Renal pelvis (tissue), 4 donors: ENCODE results near the gene LRIG1. TPM values are rescaled to one million over a fixed set of nuclear protein-coding genes. Genes with fewer than 3 reads are reported as not detected.

Experiments used
- DNase-seq: peaks from one replicate; pipeline ENCODE4 v3.0.0-alpha.2; 2013
- polyA plus RNA-seq, 3 donors: library from polyadenylated mRNA; unstranded; fragments of 120-200 nt; gene quantifications; one replicate each; pipeline ENCODE4 v1.2.1, GENCODE V29; 2013; ENCODE audit not compliant: insufficient read length in 3 of 3

The LRIG1 gene
- polyA plus RNA-seq, 3 donors: 20.2 to 22.0 (median 21.8) TPM

DNA sequence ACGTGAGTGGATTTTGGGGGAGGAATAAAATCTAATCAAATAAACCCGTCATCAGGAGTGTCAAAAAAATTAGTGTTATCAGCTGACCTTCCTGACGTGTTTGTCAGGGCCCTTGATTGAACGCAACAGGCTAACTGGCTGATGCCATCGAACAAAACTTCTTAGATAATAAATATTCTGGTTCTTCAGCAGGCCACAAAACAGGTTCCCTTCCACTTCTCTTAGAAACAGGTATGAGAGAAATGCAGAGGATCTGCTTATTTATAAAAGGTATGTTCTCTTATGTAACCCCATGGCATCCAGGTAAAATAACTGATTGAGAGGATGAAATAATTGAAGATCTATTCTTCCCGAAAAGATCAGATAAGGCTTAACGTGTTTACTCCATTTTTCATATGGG lies 7.6 kb upstream of the LRIG1 start:
- DNase-seq: no peak

DNA sequence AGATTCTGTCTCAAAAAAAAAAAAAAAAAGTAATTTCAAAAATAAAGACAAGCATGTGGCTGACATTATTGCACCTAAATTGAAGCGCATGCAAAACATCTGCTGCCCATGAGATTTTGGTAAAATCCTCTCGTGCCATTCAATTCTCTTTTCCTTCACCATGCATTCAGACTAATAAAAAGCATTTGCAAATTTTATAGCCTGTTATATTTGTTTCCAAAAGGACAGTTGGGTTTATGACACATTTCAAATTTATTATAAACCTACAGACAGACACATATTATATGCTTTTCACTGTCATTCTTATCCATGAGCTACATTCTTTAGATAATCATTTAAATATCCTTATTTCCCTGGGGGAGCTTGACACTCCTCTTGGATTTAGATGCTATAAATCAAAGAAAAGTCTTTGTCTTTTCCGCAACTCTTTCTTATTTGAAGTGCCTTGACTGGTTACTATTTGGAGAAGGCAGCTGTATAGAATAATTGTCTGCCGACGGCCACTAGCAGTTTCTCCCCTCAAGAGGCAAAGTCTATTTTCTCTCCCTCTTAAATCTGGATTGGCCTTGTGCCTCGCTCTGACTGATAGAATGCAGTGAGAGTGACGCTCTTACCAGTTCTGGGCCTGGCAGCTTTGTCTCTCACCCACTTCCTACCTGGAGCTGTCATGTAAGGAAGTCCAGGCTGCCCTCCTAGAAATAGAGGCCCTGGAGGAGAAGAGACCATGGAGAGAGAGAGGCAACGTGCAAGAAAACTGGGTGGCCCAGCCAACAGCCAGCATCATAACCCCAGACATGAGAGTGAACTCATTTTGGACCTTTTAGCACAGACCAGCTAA lies 6.8 kb upstream of the LRIG1 start:
- DNase-seq: no peak

DNA sequence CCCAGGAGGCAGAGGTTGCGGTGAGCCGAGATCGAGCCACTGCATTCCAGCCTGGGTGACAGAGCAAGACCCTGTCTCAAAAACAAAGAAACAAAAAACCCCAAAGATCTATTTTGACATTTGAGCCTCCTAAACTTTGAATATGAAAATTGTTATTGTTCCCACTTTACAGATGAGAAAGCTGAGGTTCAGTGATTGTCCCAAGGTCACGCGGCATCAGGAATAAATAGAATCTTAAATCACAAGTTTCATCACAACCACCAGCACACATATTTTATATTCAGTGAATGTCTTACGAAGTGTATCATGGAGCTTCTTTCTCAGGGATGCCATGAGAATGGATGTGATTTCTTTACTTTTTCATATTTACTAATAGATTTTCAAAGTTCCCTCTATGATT lies 5.3 kb upstream of the LRIG1 start:
- no peak for DNase-seq

DNA sequence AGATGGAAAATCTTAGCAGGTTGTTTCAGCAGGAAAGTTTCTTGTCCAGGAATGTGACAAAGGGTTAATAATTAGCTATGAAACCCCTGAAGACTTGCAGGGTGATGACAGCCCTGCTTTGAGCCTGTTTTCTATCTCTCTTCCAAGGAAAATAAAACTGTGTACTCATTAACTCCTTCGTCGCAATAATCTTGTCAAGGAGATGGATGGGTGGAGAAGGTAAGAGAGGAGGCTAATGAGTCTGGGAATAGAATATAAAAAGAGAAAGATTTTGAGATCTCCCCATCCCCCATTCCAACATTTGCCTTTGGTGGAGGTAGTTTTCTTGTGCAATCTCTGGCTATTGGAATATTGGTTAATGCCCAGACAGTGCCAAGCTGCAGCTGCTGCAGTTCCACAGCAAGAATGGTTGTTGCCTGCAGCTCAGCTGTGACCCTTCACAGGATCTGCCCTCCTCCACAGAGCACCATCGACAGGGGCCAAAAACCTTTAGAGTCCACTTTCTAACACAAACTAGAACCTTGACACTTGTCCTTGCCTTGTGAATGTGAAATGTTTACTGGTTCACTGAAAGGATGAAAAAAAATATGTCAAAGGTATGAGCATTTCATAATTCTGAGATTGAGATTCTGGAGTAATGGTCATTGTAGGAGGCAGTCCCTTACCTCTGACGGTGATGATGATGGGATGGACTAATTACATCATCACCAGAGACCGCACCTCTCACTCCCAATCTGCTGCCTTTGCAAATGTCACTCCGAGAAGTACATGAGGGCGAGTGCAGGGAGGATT lies 4.2 kb upstream of the LRIG1 start:
- DNase-seq: no peak

DNA sequence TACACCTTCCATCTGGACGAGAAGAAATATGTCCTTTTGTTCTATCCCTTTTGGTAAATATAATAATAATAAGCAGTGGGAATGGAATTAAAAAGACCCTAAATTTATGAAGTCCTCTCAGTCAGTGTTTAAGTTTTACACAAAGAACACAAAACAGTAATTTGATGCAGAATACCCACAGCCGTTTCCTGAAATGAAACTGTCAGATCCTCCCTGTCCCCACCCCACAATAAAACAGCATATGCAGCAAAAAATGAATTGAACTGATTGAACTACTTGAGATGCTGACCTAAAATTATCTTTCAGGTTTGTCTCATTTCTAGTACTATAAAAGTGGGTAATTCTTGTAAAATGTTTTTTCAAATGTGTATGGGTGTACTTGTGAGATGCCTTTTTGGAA lies 2.2 kb upstream of the LRIG1 start:
- DNase-seq: no peak

DNA sequence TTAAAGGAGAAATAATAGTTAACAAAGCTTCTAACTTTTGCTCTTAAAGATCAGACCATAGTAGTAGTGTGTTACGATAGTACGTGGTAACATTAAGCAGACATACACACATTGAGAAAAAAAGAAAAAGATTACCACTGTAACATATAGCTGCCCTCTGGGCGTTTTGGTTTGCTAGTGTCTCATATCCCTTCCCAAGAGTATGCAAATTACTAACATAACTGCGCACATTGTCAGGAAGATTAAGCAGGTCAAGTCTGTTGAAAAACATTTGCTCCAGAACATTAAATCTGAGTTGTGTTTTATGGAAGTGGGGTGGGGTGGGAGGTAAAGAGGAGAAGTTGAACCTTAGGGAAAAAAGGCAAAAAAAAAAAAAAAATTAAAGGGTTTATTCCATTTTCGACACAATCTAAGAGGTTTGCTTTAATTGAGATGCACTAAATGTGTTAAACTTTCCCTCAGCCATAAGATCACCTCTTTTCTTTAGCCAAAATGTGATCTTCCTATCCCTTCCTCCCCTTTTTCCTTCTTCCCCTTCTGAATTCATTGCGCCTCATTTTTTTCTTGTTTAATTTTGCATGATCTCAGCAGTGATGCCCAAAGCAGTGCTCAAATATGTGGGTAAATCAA lies 1.5 kb upstream of the LRIG1 start:
- no peak for DNase-seq

DNA sequence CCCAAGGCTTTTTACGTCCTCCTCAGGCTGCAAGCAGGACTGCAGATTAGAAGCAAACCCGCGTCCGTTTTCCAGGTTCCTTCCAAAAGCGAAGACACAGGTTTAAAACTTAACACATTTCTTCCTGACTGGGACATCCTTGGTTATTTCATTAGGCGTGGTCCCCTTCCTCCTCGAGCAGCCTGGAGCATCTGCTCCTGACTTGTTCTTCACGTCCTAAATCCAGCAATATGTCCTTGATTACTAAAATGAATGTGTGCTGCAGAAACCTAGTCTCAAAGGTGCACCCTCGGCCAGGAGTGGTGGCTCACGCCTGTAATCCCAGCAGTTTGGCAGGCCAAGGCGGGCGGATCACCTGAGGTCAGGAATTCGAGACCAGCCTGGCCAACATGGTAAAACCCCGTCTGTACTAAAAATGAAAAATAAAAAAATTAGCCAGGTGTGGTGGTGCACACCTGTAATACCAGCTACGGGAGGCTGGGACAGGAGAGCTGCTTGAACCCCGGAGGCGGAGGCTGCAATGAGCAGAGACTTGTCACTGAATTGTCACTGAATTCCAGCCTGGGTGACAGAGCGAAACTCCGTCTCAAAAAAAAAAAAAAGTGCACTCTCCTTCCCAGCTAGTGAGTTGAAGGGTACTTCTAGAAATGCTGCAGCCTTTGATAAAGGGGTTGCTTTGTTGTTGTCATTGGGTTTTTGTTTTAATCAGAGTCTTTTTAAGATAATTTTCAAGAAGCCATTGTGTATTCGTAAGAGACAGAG lies 842 bp upstream of the LRIG1 start:
- DNase-seq: no peak

DNA sequence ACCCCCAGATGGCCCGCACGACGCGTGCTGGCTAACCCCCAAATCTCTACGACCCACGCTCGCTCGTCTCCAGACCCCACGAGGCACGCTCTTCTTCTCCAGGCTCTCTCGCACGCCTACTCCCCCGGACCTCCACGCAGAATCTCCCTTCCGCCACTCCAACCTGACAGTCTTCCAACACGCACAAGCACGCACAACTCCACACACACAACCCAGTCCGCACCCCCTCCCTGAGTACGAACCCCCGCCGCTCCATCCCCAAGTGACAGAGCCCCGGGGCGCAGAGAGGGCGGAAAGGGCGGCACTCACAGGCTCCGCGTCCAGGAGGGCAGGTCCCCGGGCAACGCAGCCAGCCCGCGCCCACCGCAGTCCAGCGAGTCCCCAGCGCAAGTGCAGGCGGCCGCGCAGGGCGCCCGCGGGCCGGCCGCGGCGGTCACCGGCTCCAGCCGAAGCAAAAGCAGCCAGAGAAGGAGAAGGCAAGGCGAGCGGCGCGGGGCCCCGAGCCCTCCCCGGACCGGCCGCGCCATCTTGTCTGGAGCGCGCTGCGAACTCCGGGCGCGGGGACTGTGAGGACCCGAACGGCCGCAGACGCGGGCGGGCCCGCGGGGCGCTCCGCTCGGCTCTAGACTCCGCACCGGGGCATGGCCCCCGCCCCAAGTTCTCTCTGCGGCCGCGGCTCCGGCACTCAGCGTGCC lies 794 bp downstream of the LRIG1 start:
- DNase-seq: no peak

DNA sequence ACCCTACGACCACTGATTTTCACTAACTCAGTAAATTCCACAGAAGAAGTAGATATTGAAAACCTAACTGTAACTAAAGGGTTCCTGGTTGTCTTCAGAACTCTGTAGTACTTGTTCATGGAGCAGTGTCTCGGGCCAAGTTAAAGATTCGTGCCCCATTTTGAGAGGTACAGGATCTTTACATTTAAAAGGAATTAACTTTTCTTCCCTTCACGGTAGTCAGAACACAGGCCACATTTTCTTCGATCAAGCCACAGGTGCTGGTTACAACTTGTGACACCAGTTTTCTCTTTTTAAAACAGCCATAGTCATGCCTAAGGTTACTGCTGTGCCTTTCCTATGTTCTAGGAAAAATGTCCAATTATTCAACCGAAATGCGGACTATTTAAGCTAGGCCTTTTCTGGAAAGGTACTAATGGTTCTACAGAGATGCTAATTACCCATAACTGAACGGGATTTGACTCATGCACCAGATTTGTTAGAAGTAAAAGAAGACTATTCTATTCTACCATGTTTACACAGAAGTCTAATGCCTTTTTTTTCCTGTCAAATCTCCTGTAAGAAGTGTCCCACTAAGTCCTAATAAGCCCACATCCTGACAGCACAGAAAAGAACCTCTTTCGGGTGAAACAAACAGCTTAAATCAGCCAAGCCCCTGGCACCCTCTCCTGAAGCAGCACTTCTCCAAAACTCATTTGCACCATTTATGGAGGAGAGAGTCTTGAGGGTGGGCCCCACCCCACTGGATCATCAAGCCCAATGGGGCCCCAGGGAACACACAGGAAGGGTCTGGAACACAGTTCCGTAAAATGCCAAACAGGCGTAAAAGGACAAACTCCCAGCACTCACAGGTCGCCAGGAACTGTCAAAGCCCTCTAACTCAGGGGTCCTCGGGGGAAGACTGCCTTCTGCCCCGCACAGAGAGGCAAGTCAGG lies 1.9 kb downstream of the LRIG1 start:
- no peak for DNase-seq

DNA sequence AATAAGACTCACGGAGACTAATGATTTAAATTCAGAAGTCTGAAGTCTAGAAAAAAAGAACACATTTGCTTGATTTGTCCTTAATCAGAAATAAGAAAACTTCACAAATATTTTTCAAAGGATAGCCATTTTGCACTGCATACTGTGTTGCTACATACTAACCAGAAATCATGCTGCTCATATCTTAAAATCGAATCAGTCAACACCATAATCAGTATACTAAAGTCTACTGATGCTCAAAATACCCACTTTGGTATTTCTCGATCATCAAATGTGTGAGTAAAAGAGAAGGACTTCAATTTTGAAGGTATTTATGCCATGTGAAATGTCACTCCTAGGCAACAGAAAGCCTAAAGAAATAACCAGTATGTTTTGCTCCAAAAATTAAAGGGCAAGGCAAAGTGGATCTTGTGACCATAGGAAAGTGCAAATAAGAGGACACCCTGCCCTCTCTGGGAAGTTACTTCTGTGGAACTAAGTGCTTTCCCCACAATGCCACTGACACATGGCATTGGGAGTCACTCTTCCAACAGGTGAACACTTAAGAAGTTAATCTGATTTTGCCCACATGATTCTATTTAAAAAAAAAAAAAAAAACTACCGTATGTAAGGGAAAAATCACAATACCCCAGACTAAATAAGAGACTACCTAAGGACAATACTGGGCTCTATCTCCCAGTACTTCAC lies 2.7 kb downstream of the LRIG1 start:
- DNase-seq: no peak

DNA sequence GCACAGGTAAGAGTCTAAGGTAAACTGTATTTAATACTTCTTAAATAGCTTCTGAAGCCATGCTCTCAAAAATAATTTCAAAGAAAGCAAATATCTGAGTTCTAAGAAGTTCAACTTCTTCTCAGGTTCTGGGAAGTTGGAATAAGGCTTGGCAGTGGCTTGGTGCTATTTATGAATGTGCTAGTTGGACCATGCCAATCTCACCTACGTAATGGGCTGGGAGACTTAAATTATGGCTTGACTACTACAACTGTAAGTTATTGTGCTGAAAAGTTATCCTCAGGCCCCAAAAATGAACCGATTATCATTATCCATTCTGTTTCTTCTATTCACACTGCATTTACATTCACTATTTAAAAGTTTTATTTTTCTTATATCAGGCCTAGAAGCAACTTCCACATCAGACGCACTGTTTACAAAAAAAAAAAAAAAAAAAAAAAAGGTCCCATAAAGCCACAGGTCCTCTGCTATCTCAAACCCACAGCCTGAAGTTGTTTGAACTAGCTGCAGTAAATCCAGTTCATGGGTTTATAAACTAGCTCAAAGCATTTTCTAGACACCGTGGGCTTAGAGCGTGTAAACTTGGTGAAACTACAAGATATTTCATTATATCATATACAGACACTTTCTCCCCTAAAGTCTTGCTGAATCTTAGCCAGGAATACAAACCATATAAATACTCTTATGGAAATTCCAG lies 3.4 kb downstream of the LRIG1 start:
- DNase-seq: no peak

DNA sequence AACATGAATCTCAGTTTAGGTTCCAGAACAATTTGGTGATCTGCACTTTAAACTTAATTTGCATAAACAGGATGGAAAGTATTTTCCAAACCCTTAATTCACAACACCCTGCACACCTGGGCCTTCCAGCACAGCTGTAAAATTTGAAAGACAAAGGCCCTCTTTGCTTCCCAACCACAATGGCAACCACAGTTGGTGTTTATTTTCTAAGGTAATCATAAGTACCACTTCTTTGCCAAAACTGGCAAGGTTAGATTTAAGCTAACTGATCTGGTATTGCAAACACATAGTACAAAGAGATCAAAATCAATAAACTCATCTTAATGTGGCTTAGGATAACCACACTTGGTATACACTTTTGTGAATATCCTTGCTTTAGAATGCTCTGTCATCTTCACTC lies 4.1 kb downstream of the LRIG1 start:
- DNase-seq: no peak

DNA sequence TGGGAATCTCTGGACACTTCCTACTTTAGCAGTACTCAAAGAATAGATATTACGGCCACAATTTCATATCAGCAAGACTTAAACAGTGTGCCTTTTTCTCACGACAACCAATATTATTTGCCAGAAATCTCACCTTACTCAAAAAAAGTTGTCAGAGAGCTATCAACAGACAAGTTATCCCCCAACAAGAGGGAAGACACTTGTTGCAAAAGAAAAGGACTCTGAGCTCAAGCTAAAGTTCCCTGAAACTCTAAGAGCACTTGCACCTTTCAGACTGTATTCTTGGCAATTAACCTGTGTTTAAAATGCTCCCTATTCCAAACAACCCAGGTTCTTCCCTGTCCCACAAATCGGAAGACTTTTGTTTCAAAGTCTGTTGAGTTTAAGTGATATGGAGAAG lies 4.5 kb downstream of the LRIG1 start:
- no peak for DNase-seq

DNA sequence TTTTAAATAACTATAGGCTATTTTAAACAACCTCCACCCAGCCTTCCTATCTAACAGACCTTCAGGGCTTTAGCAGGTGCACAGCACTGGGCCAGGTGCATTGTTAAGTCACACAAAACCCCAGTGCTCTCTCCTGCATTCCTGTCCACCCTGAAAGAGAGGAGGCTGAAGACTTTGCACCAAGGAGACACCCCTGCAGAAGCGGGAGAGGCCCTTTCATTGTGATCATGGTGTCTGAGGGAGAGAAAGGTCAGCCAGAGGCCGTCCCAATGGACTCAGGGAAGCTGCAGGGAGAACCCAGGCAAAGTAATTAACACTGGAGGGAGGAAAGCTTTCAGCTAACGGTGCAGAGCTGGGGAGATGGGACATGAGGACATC lies 5.2 kb downstream of the LRIG1 start:
- DNase-seq: no peak

DNA sequence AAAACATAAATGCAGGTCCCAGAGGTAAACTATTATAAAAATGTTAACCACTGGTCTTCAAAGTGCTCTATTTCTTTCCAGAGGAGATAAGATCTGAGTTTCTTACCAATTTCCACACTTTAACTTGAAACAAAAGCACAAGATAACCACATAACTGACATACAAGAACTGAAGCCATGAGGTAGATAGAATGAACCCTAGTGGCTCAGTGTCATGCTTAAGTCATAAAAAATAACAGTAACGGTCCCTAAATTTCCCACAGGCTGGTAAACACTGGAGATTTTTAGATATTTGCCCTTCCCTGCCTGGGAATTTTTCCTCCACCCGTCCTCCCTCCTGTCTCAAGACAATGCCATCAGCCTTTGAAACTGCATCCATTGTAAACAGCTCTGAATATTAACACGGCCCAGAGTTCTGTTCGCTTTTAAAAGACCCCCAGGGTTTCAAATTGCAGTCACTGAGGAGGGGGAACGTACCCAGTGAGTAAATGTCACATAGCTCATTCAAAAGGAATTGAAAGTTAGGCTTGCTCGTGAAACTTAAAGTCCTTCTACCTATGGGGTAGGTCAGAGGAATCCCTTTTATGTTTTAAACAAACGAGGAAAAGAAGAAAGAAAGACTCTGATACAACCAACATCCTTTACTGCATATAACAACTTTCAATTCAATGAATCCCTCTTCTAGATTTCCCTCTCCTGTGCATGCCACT lies 5.7 kb downstream of the LRIG1 start:
- DNase-seq: no peak

DNA sequence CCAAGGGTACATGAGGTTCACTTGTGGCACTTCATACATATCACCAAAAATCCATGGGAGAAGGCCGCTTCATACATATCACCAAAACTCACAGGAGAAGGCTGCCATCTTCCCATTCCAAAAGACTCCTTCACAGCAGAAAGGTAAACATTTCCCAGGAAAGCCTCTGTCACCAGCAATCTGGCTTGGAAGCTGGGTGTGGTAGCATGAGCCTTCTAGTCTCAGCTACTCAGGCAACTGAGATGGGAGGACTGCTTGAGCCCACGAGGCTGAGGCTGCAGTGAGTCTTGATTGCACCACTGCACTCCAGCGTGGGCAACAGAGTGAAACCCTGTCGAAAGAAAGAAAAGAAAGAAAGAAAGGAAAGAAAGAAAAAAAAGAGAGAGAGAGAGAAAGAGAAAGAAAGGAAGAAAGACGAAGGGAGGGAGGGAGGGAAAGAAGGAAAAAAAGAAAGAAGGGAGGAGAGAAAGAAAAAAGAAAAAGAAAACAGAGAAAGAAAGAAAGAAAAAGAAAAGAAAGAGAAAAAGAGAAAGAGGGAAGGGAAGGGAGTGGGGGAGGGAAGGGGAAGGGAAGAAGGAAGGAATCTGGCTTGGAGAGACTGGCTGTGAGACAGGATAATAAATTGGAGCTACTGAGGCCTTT lies 7.2 kb downstream of the LRIG1 start:
- no peak for DNase-seq

DNA sequence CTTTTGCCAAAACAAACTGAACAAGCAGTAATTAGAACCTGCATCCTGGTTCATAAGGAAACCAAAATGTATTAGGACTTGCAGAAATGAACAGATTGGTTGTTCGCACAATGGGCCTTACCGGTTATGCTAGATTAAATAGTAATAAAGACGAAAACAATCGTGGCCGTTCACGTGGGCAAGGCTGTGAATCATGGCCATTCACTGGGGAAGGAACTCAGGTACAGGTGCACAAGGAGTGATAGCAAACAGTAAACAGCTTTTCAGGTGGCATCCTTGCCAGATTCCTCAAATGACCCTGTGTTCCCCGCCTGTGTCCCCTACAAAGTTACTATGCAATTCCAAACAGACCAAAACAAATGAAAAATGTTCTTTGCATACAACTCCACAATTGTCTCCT lies 8.2 kb downstream of the LRIG1 start:
- DNase-seq: no peak

DNA sequence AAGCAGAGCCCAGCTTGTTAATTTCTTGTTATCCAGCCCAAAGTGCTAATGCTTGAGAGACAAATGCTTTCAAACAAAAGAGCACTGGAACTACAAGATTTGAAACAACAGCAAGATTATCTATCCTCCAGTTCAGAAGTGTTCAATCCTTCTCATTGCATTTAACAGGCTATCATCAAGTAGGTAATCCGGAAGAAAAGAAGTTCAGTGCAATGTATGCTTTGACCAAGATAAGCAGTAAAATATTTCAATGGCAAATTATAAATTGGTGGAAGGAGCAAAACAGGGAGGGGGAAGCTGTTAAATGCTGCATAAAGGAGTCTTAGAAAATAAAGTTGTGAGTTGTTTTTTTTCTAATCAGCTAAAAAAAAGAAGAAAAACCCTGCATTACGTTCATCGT lies 8.8 kb downstream of the LRIG1 start:
- DNase-seq: no peak
